Fibroblast of the aortic adventitia (primary cell): ENCODE data around the gene GNAI2. TPM values are rescaled to one million over a fixed set of nuclear protein-coding genes. Genes with fewer than 3 reads are reported as not detected.

Experiments
- DNase-seq: peaks from one replicate; pipeline ENCODE4 v3.0.0-alpha.2; 2010; ENCODE audit warnings: low read depth
- H3K4me3 ChIP-seq: 2 replicates; pipeline ENCODE4 v1.5.1; 2011; ENCODE audit warnings: low read depth, mild to moderate bottlenecking, control low read depth, low read length, moderate library complexity
- total RNA-seq: library from RNA; depleted of rRNA; stranded (reverse); fragments of >200 nt; gene quantifications from 2 replicates; pipeline ENCODE4 v1.2.3, GENCODE V29; 2012; ENCODE audit warnings: low replicate concordance
- TF ChIP-seq, protein P1 (sequence below): IDR thresholded peaks from 2 replicates; pipeline ENCODE4 v1.5.1; 2011; ENCODE audit warnings: mild to moderate bottlenecking, low read length, control low read depth, inconsistent platforms; ENCODE audit not compliant: insufficient read depth

The GNAI2 gene
- total RNA-seq, 1 donor, result 195 TPM

DNA sequence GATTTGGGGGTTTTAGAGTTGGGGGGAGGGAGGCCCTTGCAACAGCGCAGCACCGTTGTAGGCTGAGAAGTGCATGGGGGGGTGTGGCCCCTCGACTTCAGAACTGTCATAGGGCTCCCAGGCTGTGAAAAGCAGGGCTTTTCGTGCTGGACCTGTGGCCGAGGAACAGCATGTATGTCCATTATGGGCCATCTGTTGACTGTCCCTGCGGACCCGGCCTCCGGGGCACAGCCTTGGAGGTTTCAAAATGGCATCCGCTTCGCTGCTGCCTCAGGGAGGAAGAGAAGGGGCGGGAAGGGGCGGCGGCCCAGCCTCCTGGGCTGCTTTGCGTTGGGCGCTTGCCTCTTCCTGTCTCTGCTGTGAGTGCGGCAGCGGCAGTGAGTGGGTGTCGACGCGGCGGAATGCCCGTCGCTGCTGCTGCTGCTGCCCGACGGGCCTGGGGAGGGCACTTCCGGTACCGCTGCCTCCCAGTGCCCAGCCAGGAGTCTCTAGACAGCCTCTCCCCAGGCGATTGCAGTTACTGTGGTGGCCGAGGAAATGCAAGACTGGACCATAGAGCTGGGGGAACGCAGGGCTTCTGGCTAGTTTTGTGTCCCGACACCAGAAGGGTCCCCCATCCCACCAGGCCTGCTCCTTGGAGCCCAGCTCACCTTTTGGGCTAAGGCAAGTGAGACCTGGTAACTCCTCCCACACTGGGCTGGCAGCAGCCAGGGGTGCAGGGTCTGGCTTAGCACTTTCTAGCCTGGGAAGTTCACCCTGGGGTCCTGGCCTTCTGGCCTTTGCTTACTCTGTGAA, 1.9 kb downstream of the GNAI2 start:
- H3K4me3 ChIP-seq, result peak overlapping the region; percentile 93
- TF ChIP-seq, protein P1, sequence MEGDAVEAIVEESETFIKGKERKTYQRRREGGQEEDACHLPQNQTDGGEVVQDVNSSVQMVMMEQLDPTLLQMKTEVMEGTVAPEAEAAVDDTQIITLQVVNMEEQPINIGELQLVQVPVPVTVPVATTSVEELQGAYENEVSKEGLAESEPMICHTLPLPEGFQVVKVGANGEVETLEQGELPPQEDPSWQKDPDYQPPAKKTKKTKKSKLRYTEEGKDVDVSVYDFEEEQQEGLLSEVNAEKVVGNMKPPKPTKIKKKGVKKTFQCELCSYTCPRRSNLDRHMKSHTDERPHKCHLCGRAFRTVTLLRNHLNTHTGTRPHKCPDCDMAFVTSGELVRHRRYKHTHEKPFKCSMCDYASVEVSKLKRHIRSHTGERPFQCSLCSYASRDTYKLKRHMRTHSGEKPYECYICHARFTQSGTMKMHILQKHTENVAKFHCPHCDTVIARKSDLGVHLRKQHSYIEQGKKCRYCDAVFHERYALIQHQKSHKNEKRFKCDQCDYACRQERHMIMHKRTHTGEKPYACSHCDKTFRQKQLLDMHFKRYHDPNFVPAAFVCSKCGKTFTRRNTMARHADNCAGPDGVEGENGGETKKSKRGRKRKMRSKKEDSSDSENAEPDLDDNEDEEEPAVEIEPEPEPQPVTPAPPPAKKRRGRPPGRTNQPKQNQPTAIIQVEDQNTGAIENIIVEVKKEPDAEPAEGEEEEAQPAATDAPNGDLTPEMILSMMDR, result no peak
- DNase-seq, result peak; percentile 74

DNA sequence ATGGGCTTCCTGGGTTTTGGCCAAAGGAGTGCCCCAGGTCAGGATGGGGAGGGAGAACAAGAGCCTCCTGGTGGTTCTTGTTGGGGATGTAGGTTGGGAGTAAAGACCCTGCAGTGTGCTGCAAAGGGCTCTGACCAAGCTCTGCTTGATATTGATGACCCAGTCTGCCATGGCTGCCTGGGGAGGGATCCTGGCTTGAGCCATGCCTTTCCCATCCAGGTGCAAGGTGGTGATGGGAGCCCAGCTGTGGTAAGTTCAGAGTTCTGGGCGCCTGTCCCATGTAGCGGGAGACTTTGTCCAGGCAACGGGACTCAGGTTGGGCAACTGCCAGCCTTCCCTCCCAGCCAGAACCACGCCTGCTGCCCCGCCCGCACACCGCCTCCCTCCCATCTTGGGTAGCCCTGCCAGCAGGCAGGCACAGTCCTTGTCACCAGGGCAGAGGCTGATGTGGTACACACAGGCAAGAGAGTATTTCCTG, 2.6 kb downstream of the GNAI2 start:
- TF ChIP-seq, protein P1, result peak; percentile 16
- peak; percentile 44 for DNase-seq
- peak overlapping the region; percentile 93 for H3K4me3 ChIP-seq

DNA sequence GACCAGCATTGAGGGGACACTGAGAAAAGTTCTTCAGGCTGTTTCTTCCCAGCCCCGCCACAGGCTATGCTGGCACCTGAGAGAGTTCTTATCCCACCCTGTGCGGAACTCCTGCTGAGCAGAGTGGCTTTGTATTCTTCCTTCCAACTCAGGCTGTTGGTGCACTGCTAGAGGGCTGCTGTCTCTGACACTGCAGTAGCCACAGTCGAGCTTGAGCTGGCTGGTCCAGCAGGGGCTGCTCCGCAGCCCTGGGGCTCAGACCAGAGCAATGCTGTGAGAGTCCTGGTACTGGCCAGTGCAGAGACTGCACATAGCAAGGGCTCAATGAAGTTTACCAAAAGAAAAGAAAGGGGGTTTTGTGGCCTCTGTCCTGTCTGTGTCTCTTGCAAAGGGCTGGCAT, 3.6 kb downstream of the GNAI2 start:
- H3K4me3 ChIP-seq, result no peak overlapping the region
- TF ChIP-seq, protein P1, result no peak
- no peak for DNase-seq

DNA sequence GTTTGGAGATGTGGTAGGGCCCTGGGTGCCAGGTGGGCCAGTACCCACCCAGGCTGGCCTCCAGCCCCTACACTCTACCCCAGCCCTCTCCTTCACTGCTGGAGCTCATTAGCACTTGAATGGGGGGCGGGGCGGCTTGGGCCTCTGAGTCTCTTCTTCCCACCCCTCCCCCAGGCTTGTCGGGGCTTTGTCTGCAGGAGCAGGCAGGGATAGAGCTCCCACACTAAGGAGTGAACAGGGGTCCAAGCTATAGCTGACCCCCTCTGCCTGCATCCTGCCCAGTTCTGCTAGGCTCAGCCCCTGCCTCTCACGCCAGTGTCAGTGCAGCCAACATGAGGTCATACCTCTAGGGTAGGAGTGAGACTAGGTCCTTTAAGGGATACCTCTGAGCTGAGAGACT, 5.2 kb downstream of the GNAI2 start:
- no peak overlapping the region for H3K4me3 ChIP-seq
- DNase-seq, result no peak
- TF ChIP-seq, protein P1, result no peak

DNA sequence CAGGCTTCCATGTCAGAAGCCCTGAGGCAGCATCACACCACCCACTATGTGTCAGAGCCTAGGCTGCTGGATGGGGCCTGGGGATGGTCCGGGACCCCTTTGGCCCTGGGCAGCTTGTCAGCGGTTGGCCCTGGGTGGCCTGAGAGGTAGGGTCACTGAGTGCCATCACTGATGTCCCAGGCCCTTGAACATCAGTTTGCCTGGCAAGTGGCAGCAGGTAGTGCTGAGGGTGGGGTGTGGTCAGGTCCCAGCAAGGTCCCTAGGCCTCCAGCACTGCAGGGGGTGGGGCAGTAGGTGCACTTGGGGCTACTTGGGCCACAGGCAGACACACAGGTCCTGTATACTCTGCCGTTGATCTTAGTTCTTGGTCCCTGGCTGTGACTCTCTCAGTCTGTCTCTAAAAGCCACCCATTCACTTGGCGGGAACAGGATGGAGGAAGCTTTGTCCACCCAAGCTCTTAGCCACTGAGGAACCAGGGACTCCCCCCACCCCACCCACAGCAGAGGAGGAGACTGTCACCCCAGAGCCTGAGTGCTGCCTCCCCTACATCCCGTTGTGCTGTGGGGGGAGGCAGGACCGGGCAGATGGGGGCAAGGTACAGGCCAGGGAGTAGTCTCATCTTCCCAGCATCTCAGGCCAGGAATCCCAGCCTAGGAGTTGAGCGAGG, 5.8 kb downstream of the GNAI2 start:
- DNase-seq, result no peak
- TF ChIP-seq, protein P1, result no peak
- H3K4me3 ChIP-seq, result no peak overlapping the region

DNA sequence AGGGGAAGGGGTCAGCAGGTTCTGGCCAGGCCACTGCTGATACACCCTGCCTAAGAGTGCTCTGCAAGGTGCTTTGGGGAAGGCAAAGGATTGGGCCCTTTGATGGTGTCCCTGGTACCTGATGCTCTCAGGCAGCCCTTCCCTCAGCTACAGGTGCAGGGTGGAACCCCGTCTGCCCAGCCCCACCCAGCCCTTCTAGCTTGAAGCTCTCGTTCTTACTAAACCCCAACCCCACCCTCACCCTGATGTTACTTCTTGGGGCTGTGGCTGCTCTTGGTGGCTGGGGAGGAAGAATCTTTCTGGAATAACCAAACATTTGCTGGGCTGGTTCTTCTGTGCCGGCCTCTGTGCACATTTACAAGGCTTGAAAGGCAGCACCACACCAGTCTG, 6.4 kb downstream of the GNAI2 start:
- DNase-seq, result no peak
- no peak overlapping the region for H3K4me3 ChIP-seq
- TF ChIP-seq, protein P1, result no peak
